Activated CD8-positive, alpha-beta T cell treated with anti-CD3 and anti-CD28 coated beads for 36 hours (primary cell): Measurements from ENCODE around the gene SLC36A3. TPM values are rescaled to one million over a fixed set of nuclear protein-coding genes. Genes with fewer than 3 reads are reported as not detected.
A peak's percentile ranks its signal among the peaks of the same experiment; 100 is the strongest.

Experiments
- ATAC-seq: fragments of 200-7000 bp; cut with Tn5 transposase; one replicate; pipeline ENCODE4 v1.10.0; 2021; ENCODE audit warnings: mild to moderate bottlenecking, moderate library complexity
- CTCF ChIA-PET: fragments of 350-600 bp; sonication (Branson Sonifier 250); formaldehyde crosslinking; loops from one replicate; lab custom pipeline; 2021; ENCODE audit warnings: antibody characterized with exemption; lab: Charles Lee
- POLR2A ChIA-PET: fragments of 350-600 bp; sonication (Branson Sonifier 250); formaldehyde crosslinking; loops from one replicate; lab custom pipeline; 2021; ENCODE audit warnings: antibody characterized with exemption; lab: Charles Lee
- DNase-seq: peaks from one replicate; pipeline ENCODE4 v3.0.0-alpha.2; 2020
- H3K27ac Mint-ChIP-seq: one replicate; pipeline ENCODE4 v1.8.0; 2021; ENCODE audit warnings: mild to moderate bottlenecking, mixed read lengths
- H3K27me3 Mint-ChIP-seq: one replicate; pipeline ENCODE4 v1.8.0; 2021; ENCODE audit warnings: mixed read lengths
- H3K36me3 Mint-ChIP-seq: one replicate; pipeline ENCODE4 v1.8.0; 2021; ENCODE audit warnings: low read depth, mixed read lengths
- H3K4me1 Mint-ChIP-seq: one replicate; pipeline ENCODE4 v1.8.0; 2021; ENCODE audit warnings: low read depth, mixed read lengths
- H3K4me3 Mint-ChIP-seq: one replicate; pipeline ENCODE4 v1.8.0; 2021; ENCODE audit warnings: mild to moderate bottlenecking, moderate library complexity, mixed read lengths
- H3K9me3 Mint-ChIP-seq: one replicate; pipeline ENCODE4 v1.8.0; 2021; ENCODE audit warnings: mixed read lengths
- CTCF ChIP-seq: fragments of 200-600 bp; IDR thresholded peaks from one replicate; pipeline ENCODE4 v1.8.0; 2022; ENCODE audit warnings: antibody characterized with exemption, mild to moderate bottlenecking
- intact Hi-C: fragments of 100-400 bp; cut with micrococcal nuclease; formaldehyde crosslinking; loops from one replicate; pipeline ENCODE4 v1.10.0; 2022
- total RNA-seq, 2 experiments: library from RNA; stranded (reverse); gene quantifications; one replicate each; pipeline ENCODE4 v1.2.3, GENCODE V29; 2021

SLC36A3 gene
- total RNA-seq, 2 experiments from 2014 or later: not detected

- no peaks in the 10 kb centered on the region for H3K36me3 Mint-ChIP-seq
- ATAC-seq: no peak
- H3K4me3 Mint-ChIP-seq: no peak overlapping the region
- no peaks in the 10 kb centered on the region for H3K4me1 Mint-ChIP-seq
- no peak for TF ChIP-seq CTCF
- peaks cover 2% of the 10 kb centered on the region for H3K27me3 Mint-ChIP-seq
- intact Hi-C loops: no loop called here
- ChIA-PET POLR2A (no interaction called here), CTCF (no interaction called here)
- DNase-seq: no peak
- H3K9me3 Mint-ChIP-seq: no peaks in the 10 kb centered on the region
- no peak overlapping the region for H3K27ac Mint-ChIP-seq
These were observed 9.9 kb downstream of the SLC36A3 start for GRCh38 chr5:151293624-151294023.

GRCh38 chr5:151288180-151288579, 15.4 kb downstream of the SLC36A3 start:
- no peak overlapping the region for H3K4me3 Mint-ChIP-seq
- H3K27me3 Mint-ChIP-seq: peaks cover under 1% of the 10 kb centered on the region
- no peak for TF ChIP-seq CTCF

GRCh38 chr5:151286246-151286645, 17.3 kb downstream of the SLC36A3 start:
- no peaks in the 10 kb centered on the region for H3K9me3 Mint-ChIP-seq
- no peak for ATAC-seq
- TF ChIP-seq CTCF: no peak
- POLR2A ChIA-PET: no interaction called here
- H3K27ac Mint-ChIP-seq: no peak overlapping the region
- intact Hi-C loops: no loop called here
- CTCF ChIA-PET: interaction anchor here (1.0 to 1.5 kb wide), 2 partner anchors 30 to 32 kb away, joined by 3 read pairs; no protein-coding TSS in a partner anchor
- DNase-seq: no peak
- no peaks in the 10 kb centered on the region for H3K4me1 Mint-ChIP-seq
- H3K4me3 Mint-ChIP-seq: no peak overlapping the region
- peaks cover 3% of the 10 kb centered on the region for H3K27me3 Mint-ChIP-seq
- no peaks in the 10 kb centered on the region for H3K36me3 Mint-ChIP-seq

More at GRCh38 chr5:151288180-151288579, 15.4 kb downstream of the SLC36A3 start:
- DNase-seq (no peak), ATAC-seq (peak; percentile 34)
- ChIA-PET POLR2A (interaction anchor here (1.2 kb wide), 1 partner anchor 14 kb away, joined by 3 read pairs; no protein-coding TSS in a partner anchor), CTCF (interaction anchor here (1.7 kb wide), 1 partner anchor 28 kb away, joined by 7 read pairs; no protein-coding TSS in a partner anchor)
- no peaks in the 10 kb centered on the region for H3K36me3 Mint-ChIP-seq
- H3K4me1 Mint-ChIP-seq: no peaks in the 10 kb centered on the region
- intact Hi-C loops: no loop called here
- H3K27ac Mint-ChIP-seq: no peak overlapping the region
- H3K9me3 Mint-ChIP-seq: no peaks in the 10 kb centered on the region

GRCh38 chr5:151285683-151286082, 17.9 kb downstream of the SLC36A3 start:
- Mint-ChIP-seq H3K9me3 (no peaks in the 10 kb centered on the region), H3K36me3 (no peaks in the 10 kb centered on the region), H3K4me3 (no peak overlapping the region), H3K27ac (no peak overlapping the region), H3K27me3 (peaks cover 3% of the 10 kb centered on the region), H3K4me1 (no peaks in the 10 kb centered on the region)
- intact Hi-C loops: no loop called here
- DNase-seq (no peak), ATAC-seq (no peak)
- POLR2A ChIA-PET: no interaction called here
- no peak for TF ChIP-seq CTCF
- CTCF ChIA-PET: interaction anchor here (1.0 to 1.5 kb wide), 2 partner anchors 31 to 33 kb away, joined by 3 read pairs; no protein-coding TSS in a partner anchor

GRCh38 chr5:151284392-151284967, 19.1 kb downstream of the SLC36A3 start:
- TF ChIP-seq CTCF: peak; percentile 53
- POLR2A ChIA-PET: no interaction called here
- intact Hi-C loops: no loop called here
- Mint-ChIP-seq H3K4me3 (no peak overlapping the region), H3K27me3 (peaks cover 3% of the 10 kb centered on the region), H3K27ac (no peak overlapping the region), H3K4me1 (no peaks in the 10 kb centered on the region), H3K9me3 (no peaks in the 10 kb centered on the region), H3K36me3 (no peaks in the 10 kb centered on the region)
- DNase-seq: peak; percentile 27
- peak; percentile 53 for ATAC-seq
- CTCF ChIA-PET: interaction anchor here (0.7 to 1.4 kb wide), 2 partner anchors 31 to 33 kb away, joined by 3 to 4 read pairs; no protein-coding TSS in a partner anchor
